Ishikawa (cell line): Measurements from ENCODE around the gene ACSM3.

Source experiments
- CREB1 ChIP-seq: IDR thresholded peaks from 2 replicates; pipeline ENCODE4 v1.6.1; 2012; ENCODE audit warnings: low read depth
- EGR1 ChIP-seq: IDR thresholded peaks from 2 replicates; pipeline ENCODE4 v1.6.1; 2012
- EP300 ChIP-seq: IDR thresholded peaks from 2 replicates; pipeline ENCODE4 v1.6.1; 2012; ENCODE audit warnings: borderline replicate concordance
- FOXM1 ChIP-seq: IDR thresholded peaks from 2 replicates; pipeline ENCODE4 v1.6.1; 2012; ENCODE audit warnings: low read depth, borderline replicate concordance
- RAD21 ChIP-seq: IDR thresholded peaks from 2 replicates; pipeline ENCODE4 v1.6.1; 2012; ENCODE audit warnings: low read depth
- TAF1 ChIP-seq: IDR thresholded peaks from 2 replicates; pipeline ENCODE4 v1.6.1; 2012; ENCODE audit warnings: low read depth, mild to moderate bottlenecking
- TEAD4 ChIP-seq: IDR thresholded peaks from 2 replicates; pipeline ENCODE4 v1.6.1; 2012
- YY1 ChIP-seq: IDR thresholded peaks from 2 replicates; pipeline ENCODE4 v1.6.1; 2012; ENCODE audit warnings: low read depth
- TF ChIP-seq, protein P1 (sequence below): IDR thresholded peaks from 2 replicates; pipeline ENCODE4 v1.6.1; 2012
- TF ChIP-seq, protein P2 (sequence below): IDR thresholded peaks from 2 replicates; pipeline ENCODE4 v1.6.1; 2012; ENCODE audit warnings: low read depth, mild to moderate bottlenecking

DNA sequence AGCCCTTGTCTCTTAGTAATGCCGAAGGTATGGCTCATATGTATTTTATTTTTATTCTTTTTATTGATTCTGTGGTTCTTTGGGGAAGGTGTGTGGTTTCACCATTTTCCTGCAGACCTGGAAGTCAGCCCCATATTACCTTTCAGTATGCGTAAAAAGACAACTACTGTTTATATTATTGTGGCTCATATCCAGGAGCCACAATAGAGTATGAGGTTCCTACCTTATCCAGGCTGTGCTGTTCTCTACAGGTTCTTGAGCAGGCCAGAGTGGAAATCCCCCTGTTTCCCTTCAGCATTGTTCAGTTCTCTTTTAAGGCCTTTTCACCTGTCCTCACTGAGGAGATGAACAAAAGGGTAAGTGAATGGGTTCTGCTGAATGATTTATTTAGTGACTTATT lies 75.7 kb downstream of the ACSM3 start:
- TF ChIP-seq, protein P1, sequence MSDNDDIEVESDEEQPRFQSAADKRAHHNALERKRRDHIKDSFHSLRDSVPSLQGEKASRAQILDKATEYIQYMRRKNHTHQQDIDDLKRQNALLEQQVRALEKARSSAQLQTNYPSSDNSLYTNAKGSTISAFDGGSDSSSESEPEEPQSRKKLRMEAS = no peak
- no peak for TF ChIP-seq FOXM1
- TF ChIP-seq TAF1 = no peak
- TF ChIP-seq EGR1 = no peak
- TF ChIP-seq EP300 = no peak
- TF ChIP-seq RAD21 = no peak
- TF ChIP-seq YY1 = no peak
- no peak for TF ChIP-seq TEAD4
- TF ChIP-seq CREB1 = no peak
- TF ChIP-seq, protein P2, sequence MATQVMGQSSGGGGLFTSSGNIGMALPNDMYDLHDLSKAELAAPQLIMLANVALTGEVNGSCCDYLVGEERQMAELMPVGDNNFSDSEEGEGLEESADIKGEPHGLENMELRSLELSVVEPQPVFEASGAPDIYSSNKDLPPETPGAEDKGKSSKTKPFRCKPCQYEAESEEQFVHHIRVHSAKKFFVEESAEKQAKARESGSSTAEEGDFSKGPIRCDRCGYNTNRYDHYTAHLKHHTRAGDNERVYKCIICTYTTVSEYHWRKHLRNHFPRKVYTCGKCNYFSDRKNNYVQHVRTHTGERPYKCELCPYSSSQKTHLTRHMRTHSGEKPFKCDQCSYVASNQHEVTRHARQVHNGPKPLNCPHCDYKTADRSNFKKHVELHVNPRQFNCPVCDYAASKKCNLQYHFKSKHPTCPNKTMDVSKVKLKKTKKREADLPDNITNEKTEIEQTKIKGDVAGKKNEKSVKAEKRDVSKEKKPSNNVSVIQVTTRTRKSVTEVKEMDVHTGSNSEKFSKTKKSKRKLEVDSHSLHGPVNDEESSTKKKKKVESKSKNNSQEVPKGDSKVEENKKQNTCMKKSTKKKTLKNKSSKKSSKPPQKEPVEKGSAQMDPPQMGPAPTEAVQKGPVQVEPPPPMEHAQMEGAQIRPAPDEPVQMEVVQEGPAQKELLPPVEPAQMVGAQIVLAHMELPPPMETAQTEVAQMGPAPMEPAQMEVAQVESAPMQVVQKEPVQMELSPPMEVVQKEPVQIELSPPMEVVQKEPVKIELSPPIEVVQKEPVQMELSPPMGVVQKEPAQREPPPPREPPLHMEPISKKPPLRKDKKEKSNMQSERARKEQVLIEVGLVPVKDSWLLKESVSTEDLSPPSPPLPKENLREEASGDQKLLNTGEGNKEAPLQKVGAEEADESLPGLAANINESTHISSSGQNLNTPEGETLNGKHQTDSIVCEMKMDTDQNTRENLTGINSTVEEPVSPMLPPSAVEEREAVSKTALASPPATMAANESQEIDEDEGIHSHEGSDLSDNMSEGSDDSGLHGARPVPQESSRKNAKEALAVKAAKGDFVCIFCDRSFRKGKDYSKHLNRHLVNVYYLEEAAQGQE = no peak
